Stimulated activated naive CD8-positive, alpha-beta T cell treated with anti-CD3 and anti-CD28 coated beads, Interleukin-15, amount 100 ng/mL, for 72 hours (primary cell): ENCODE data around the gene SC5D.

Source experiments
- ATAC-seq: fragments of 150-1000 bp; cut with Tn5 transposase; 2 replicates; pipeline ENCODE4 v1.10.0; 2021; ENCODE audit warnings: mild to moderate bottlenecking, moderate library complexity
- DNase-seq, 2 donors: peaks; one replicate each; pipeline ENCODE4 v3.0.0; 2021 to 2022
- H3K27ac Mint-ChIP-seq, 2 donors: one replicate each; pipeline ENCODE4 v1.8.0; 2022; ENCODE audit warnings: mild to moderate bottlenecking in 2 of 2, mixed read lengths in 2 of 2, moderate library complexity in 2 of 2
- H3K27me3 Mint-ChIP-seq: one replicate; pipeline ENCODE4 v1.8.0; 2022; ENCODE audit warnings: mixed read lengths
- H3K4me1 Mint-ChIP-seq: one replicate; pipeline ENCODE4 v1.8.0; 2022; ENCODE audit warnings: mild to moderate bottlenecking, mixed read lengths
- H3K4me3 Mint-ChIP-seq, 2 donors: one replicate each; pipeline ENCODE4 v1.8.0; 2022; ENCODE audit warnings: mild to moderate bottlenecking in 2 of 2, mixed read lengths in 2 of 2, moderate library complexity in 1 of 2
- H3K9me3 Mint-ChIP-seq, 2 donors: one replicate each; pipeline ENCODE4 v1.8.0; 2022; ENCODE audit warnings: mixed read lengths in 2 of 2

The SC5D gene

GRCh38 chr11:121292495-121293287 is at the start of gene SC5D:
TSS of gene SC5D (plus strand) at chr11:121292771. CDS start at chr11:121303376, 10,605 bp downstream.
- no peaks in the 10 kb centered on the region for H3K9me3 Mint-ChIP-seq
- H3K27me3 Mint-ChIP-seq, result no peaks in the 10 kb centered on the region
- peak within 1 kb of the TSS; percentile 91 to 98 for H3K4me3 Mint-ChIP-seq
- H3K4me1 Mint-ChIP-seq, result peaks cover 39% of the 10 kb centered on the region
- DNase-seq (peak; percentile 91 to 94), ATAC-seq (peak; percentile 94)
- peak within 1 kb of the TSS; percentile 95 to 99 for H3K27ac Mint-ChIP-seq

GRCh38 chr11:121244884-121245283 is 47.7 kb upstream of the SC5D start:
- DNase-seq (no peak), ATAC-seq (no peak)
- no peaks in the 10 kb centered on the region for H3K27me3 Mint-ChIP-seq
- no peaks in the 10 kb centered on the region for H3K4me1 Mint-ChIP-seq
- H3K4me3 Mint-ChIP-seq, result no peak overlapping the region
- no peak overlapping the region for H3K27ac Mint-ChIP-seq
- H3K9me3 Mint-ChIP-seq, result no peaks in the 10 kb centered on the region

GRCh38 chr11:121246021-121246768 is 46.4 kb upstream of the SC5D start:
- Mint-ChIP-seq H3K27me3 (peaks cover 10% of the 10 kb centered on the region), H3K4me3 (no peak overlapping the region), H3K27ac (no peak overlapping the region), H3K9me3 (no peaks in the 10 kb centered on the region), H3K4me1 (no peaks in the 10 kb centered on the region)
- DNase-seq (no peak), ATAC-seq (peak; percentile 53)

- Mint-ChIP-seq H3K27ac (no peak overlapping the region), H3K9me3 (no peaks in the 10 kb centered on the region), H3K27me3 (peaks cover 10% of the 10 kb centered on the region), H3K4me1 (no peaks in the 10 kb centered on the region), H3K4me3 (no peak overlapping the region)
- ATAC-seq, result peak; percentile 23
- no peak for DNase-seq
These were observed 45.9 kb upstream of the SC5D start for GRCh38 chr11:121246769-121247035.

- no peak overlapping the region for H3K27ac Mint-ChIP-seq
- peaks cover 10% of the 10 kb centered on the region for H3K27me3 Mint-ChIP-seq
- no peak for ATAC-seq
- H3K9me3 Mint-ChIP-seq, result no peaks in the 10 kb centered on the region
- no peak for DNase-seq
- no peaks in the 10 kb centered on the region for H3K4me1 Mint-ChIP-seq
- no peak overlapping the region for H3K4me3 Mint-ChIP-seq
These were observed 44.1 kb upstream of the SC5D start for GRCh38 chr11:121248496-121248895.

- Mint-ChIP-seq H3K4me3 (no peak overlapping the region), H3K4me1 (no peaks in the 10 kb centered on the region), H3K9me3 (peaks cover 4% of the 10 kb centered on the region in 2 donors), H3K27me3 (peaks cover 14% of the 10 kb centered on the region), H3K27ac (no peak overlapping the region)
- ATAC-seq, result no peak
- no peak for DNase-seq
These were observed 43.4 kb upstream of the SC5D start for GRCh38 chr11:121249039-121249663.

- no peak for ATAC-seq
- no peaks in the 10 kb centered on the region for H3K4me1 Mint-ChIP-seq
- peaks cover 8 to 9% of the 10 kb centered on the region in 2 donors for H3K9me3 Mint-ChIP-seq
- H3K27me3 Mint-ChIP-seq, result peaks cover 21% of the 10 kb centered on the region
- DNase-seq, result no peak
- no peak overlapping the region for H3K27ac Mint-ChIP-seq
- no peak overlapping the region for H3K4me3 Mint-ChIP-seq
These were observed 41.7 kb upstream of the SC5D start for GRCh38 chr11:121250843-121251242.

- no peak for DNase-seq
- ATAC-seq, result no peak
- Mint-ChIP-seq H3K9me3 (peaks cover 8 to 9% of the 10 kb centered on the region in 2 donors), H3K27me3 (peaks cover 21% of the 10 kb centered on the region), H3K4me3 (no peak overlapping the region), H3K4me1 (no peaks in the 10 kb centered on the region), H3K27ac (no peak overlapping the region)
These were observed 38.6 kb upstream of the SC5D start for GRCh38 chr11:121253951-121254350.

- H3K27ac Mint-ChIP-seq, result no peak overlapping the region
- no peak overlapping the region for H3K4me3 Mint-ChIP-seq
- peaks cover 21% of the 10 kb centered on the region for H3K27me3 Mint-ChIP-seq
- no peaks in the 10 kb centered on the region for H3K4me1 Mint-ChIP-seq
- no peak for ATAC-seq
- peaks cover 8 to 9% of the 10 kb centered on the region in 2 donors for H3K9me3 Mint-ChIP-seq
- DNase-seq, result no peak
These were observed 37.8 kb upstream of the SC5D start for GRCh38 chr11:121254756-121255155.

- H3K27ac Mint-ChIP-seq, result no peak overlapping the region
- peaks cover 14% of the 10 kb centered on the region for H3K27me3 Mint-ChIP-seq
- no peaks in the 10 kb centered on the region for H3K4me1 Mint-ChIP-seq
- no peak for ATAC-seq
- peaks cover 8 to 9% of the 10 kb centered on the region in 2 donors for H3K9me3 Mint-ChIP-seq
- no peak for DNase-seq
- no peak overlapping the region for H3K4me3 Mint-ChIP-seq
These were observed 37.0 kb upstream of the SC5D start for GRCh38 chr11:121255473-121256125.

GRCh38 chr11:121257289-121257688 is 35.3 kb upstream of the SC5D start:
- DNase-seq, result no peak
- ATAC-seq, result no peak
- peaks cover 8 to 9% of the 10 kb centered on the region in 2 donors for H3K9me3 Mint-ChIP-seq
- H3K4me3 Mint-ChIP-seq, result no peak overlapping the region
- H3K27me3 Mint-ChIP-seq, result peaks cover 28% of the 10 kb centered on the region
- H3K4me1 Mint-ChIP-seq, result no peaks in the 10 kb centered on the region
- no peak overlapping the region for H3K27ac Mint-ChIP-seq

- Mint-ChIP-seq H3K27ac (no peak overlapping the region), H3K4me1 (no peaks in the 10 kb centered on the region)
- ATAC-seq, result no peak
These were observed 34.6 kb upstream of the SC5D start for GRCh38 chr11:121257976-121258375.

GRCh38 chr11:121265586-121265985 is 27.0 kb upstream of the SC5D start:
- no peak overlapping the region for H3K4me3 Mint-ChIP-seq
- no peak overlapping the region for H3K27ac Mint-ChIP-seq
- ATAC-seq, result no peak

More at GRCh38 chr11:121257976-121258375, 34.6 kb upstream of the SC5D start:
- DNase-seq, result no peak
- Mint-ChIP-seq H3K27me3 (peaks cover 35% of the 10 kb centered on the region), H3K4me3 (no peak overlapping the region), H3K9me3 (peaks cover 14 to 15% of the 10 kb centered on the region in 2 donors)

GRCh38 chr11:121268581-121268980 is 24.0 kb upstream of the SC5D start:
- Mint-ChIP-seq H3K9me3 (peaks cover 0 to 1% of the 10 kb centered on the region in 2 donors), H3K4me1 (no peaks in the 10 kb centered on the region), H3K27me3 (peaks cover 38% of the 10 kb centered on the region), H3K27ac (no peak overlapping the region), H3K4me3 (no peak overlapping the region)
- DNase-seq (no peak), ATAC-seq (no peak)

More at GRCh38 chr11:121265586-121265985, 27.0 kb upstream of the SC5D start:
- Mint-ChIP-seq H3K9me3 (peaks cover 11 to 13% of the 10 kb centered on the region in 2 donors), H3K27me3 (peaks cover 62% of the 10 kb centered on the region), H3K4me1 (no peaks in the 10 kb centered on the region)
- DNase-seq, result no peak

- H3K27me3 Mint-ChIP-seq, result peaks cover 38% of the 10 kb centered on the region
- no peak overlapping the region for H3K4me3 Mint-ChIP-seq
These were observed 22.4 kb upstream of the SC5D start for GRCh38 chr11:121270001-121270678.

More at GRCh38 chr11:121270001-121270678, 22.4 kb upstream of the SC5D start:
- DNase-seq (no peak), ATAC-seq (no peak)
- no peak overlapping the region for H3K27ac Mint-ChIP-seq
- H3K9me3 Mint-ChIP-seq, result no peaks in the 10 kb centered on the region
- H3K4me1 Mint-ChIP-seq, result no peaks in the 10 kb centered on the region
